ENCODE data around the gene TMEM147. TPM values are rescaled to one million over a fixed set of nuclear protein-coding genes. Genes with fewer than 3 reads are reported as not detected.

The TMEM147 gene
- total and polyA plus RNA-seq, 2 of the 13 experiments (the other 11 are each of a cell fraction or from before 2014, with no cell fraction given), result 141 to 176 TPM

DNA sequence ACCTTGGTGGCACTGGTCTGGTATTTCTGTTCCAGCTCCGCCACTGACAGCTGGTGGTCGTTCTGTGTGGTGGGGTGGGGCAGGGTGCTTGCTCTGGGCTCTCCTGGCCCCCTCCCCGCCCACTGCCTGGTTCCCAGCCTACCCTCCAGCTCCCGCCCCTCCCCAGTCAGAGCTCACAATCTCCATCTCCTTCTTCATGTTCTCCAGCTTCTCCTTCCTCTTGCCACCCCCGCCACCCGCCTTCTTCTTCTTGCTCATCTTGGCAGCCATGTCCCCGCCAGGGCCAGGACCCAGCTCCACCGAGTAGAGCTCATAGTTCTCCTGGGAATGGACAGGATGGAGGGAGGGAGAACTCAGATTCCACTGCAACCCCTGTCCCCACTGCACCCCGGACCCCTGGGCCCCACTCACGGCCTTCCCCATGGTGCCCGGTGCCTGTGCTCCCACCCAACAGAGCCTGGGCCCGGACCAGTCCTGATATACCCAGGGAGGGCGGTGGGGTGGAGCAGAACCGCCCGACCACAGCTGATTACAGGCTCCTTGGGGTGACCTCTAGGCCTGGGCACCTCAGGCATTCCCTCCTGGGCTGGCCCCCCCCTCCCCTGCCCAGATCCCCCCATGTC, 17.9 kb downstream of the TMEM147 start, which contains the start of gene ATP4A:
Gene ATP4A (minus strand): TSS at position 452 of the 623 bp plus-strand sequence. CDS start 29 bp downstream, at position 423.
- ChIA-PET POLR2A (no interaction called here), CTCF (ENCODE audit: low intra/inter-chr PET ratio, low total read pairs) (no interaction called here)
- in situ Hi-C loops (cut with HindIII; ENCODE audit: extremely low pct_ligation_motif_present, low pct_unique_long_range_greater_than_20kb), result no loop called here
- no peaks in the 10 kb centered on the region for H4K20me1 ChIP-seq (ENCODE audit: insufficient read depth, low read length)
- no peak within 1 kb of the TSS for H3K4me3 ChIP-seq (replicated peaks in 1 of 3; ENCODE audit: insufficient read depth in 1 of 3, low read depth in 2 of 3, low read length in 3 of 3)
- H3K27me3 ChIP-seq (ENCODE audit: control insufficient read depth in 1 of 2, insufficient read depth in 2 of 2, low read length in 2 of 2), result peaks cover 1 to 28% of the 10 kb centered on the region in 2 experiments; a peak in 3 of 5 replicates
- no peak for ATAC-seq
- DNase-seq (ENCODE audit: low spot score), result no peak
- no peaks in the 10 kb centered on the region for H3K36me3 ChIP-seq (replicated peaks in 1 of 2; ENCODE audit: control insufficient read depth in 1 of 2, insufficient read depth in 2 of 2, low read length in 2 of 2)
- H2AFZ ChIP-seq (ENCODE audit: low read length), result no peak within 1 kb of the TSS
- intact Hi-C loops (cut with micrococcal nuclease; ENCODE audit: unreplicated experiment), result no loop called here
- H3K4me2 ChIP-seq (ENCODE audit: low read depth, low read length), result no peak within 1 kb of the TSS
- H3K79me2 ChIP-seq (ENCODE audit: insufficient read depth, low read length), result no peaks in the 10 kb centered on the region
- 24% methylated on average over 13 of the region's 15 CpGs for WGBS (ENCODE audit: low lambda C conversion rate)
- no peaks in the 10 kb centered on the region for H3K9me3 ChIP-seq (ENCODE audit: low read length)
- no TSS peak for BruUV-seq (replicated peaks)
- no peak within 1 kb of the TSS for H3K9ac ChIP-seq (ENCODE audit: insufficient read depth, low read depth, low read length)
- FAIRE-seq, result no peak
- no peak within 1 kb of the TSS for H3K27ac ChIP-seq (ENCODE audit: extremely low read length, insufficient read depth, low read length)
- peaks cover 29% of the 10 kb centered on the region for H3K4me1 ChIP-seq (ENCODE audit: insufficient read depth, low read length)
- TF ChIP-seq, protein P1, sequence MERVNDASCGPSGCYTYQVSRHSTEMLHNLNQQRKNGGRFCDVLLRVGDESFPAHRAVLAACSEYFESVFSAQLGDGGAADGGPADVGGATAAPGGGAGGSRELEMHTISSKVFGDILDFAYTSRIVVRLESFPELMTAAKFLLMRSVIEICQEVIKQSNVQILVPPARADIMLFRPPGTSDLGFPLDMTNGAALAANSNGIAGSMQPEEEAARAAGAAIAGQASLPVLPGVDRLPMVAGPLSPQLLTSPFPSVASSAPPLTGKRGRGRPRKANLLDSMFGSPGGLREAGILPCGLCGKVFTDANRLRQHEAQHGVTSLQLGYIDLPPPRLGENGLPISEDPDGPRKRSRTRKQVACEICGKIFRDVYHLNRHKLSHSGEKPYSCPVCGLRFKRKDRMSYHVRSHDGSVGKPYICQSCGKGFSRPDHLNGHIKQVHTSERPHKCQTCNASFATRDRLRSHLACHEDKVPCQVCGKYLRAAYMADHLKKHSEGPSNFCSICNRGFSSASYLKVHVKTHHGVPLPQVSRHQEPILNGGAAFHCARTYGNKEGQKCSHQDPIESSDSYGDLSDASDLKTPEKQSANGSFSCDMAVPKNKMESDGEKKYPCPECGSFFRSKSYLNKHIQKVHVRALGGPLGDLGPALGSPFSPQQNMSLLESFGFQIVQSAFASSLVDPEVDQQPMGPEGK (CRISPR knock-in tag; IDR thresholded peaks at IDR 0.05), result no peak
- TF ChIP-seq SP1 (IDR thresholded peaks at IDR 0.05), result no peak
- TF ChIP-seq SP1 (CRISPR knock-in tag; IDR thresholded peaks at IDR 0.05), result no peak
- no peak for TF ChIP-seq FOSL1 (CRISPR knock-in tag; IDR thresholded peaks at IDR 0.05; ENCODE audit: borderline replicate concordance)
- TF ChIP-seq ZNF7 (CRISPR knock-in tag; IDR thresholded peaks at IDR 0.05), result no peak
- TF ChIP-seq ZNF670 (CRISPR knock-in tag; IDR thresholded peaks at IDR 0.05; ENCODE audit: borderline replicate concordance), result no peak
- TF ChIP-seq, protein P2, sequence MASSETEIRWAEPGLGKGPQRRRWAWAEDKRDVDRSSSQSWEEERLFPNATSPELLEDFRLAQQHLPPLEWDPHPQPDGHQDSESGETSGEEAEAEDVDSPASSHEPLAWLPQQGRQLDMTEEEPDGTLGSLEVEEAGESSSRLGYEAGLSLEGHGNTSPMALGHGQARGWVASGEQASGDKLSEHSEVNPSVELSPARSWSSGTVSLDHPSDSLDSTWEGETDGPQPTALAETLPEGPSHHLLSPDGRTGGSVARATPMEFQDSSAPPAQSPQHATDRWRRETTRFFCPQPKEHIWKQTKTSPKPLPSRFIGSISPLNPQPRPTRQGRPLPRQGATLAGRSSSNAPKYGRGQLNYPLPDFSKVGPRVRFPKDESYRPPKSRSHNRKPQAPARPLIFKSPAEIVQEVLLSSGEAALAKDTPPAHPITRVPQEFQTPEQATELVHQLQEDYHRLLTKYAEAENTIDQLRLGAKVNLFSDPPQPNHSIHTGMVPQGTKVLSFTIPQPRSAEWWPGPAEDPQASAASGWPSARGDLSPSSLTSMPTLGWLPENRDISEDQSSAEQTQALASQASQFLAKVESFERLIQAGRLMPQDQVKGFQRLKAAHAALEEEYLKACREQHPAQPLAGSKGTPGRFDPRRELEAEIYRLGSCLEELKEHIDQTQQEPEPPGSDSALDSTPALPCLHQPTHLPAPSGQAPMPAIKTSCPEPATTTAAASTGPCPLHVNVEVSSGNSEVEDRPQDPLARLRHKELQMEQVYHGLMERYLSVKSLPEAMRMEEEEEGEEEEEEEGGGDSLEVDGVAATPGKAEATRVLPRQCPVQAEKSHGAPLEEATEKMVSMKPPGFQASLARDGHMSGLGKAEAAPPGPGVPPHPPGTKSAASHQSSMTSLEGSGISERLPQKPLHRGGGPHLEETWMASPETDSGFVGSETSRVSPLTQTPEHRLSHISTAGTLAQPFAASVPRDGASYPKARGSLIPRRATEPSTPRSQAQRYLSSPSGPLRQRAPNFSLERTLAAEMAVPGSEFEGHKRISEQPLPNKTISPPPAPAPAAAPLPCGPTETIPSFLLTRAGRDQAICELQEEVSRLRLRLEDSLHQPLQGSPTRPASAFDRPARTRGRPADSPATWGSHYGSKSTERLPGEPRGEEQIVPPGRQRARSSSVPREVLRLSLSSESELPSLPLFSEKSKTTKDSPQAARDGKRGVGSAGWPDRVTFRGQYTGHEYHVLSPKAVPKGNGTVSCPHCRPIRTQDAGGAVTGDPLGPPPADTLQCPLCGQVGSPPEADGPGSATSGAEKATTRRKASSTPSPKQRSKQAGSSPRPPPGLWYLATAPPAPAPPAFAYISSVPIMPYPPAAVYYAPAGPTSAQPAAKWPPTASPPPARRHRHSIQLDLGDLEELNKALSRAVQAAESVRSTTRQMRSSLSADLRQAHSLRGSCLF (CRISPR knock-in tag; IDR thresholded peaks at IDR 0.05; ENCODE audit: borderline replicate concordance), result no peak
- no peak for TF ChIP-seq PHF8 (CRISPR knock-in tag; IDR thresholded peaks at IDR 0.05)
- no peak for TF ChIP-seq TP53 (CRISPR knock-in tag; conservative IDR thresholded peaks at IDR 0.05)
- TF ChIP-seq SKI (IDR thresholded peaks at IDR 0.05; ENCODE audit: partially characterized antibody), result no peak
- no peak for TF ChIP-seq CCDC6 (CRISPR knock-in tag; IDR thresholded peaks at IDR 0.05)
- no peak for TF ChIP-seq CHCHD3 (CRISPR knock-in tag; IDR thresholded peaks at IDR 0.05)
- TF ChIP-seq, protein P3, sequence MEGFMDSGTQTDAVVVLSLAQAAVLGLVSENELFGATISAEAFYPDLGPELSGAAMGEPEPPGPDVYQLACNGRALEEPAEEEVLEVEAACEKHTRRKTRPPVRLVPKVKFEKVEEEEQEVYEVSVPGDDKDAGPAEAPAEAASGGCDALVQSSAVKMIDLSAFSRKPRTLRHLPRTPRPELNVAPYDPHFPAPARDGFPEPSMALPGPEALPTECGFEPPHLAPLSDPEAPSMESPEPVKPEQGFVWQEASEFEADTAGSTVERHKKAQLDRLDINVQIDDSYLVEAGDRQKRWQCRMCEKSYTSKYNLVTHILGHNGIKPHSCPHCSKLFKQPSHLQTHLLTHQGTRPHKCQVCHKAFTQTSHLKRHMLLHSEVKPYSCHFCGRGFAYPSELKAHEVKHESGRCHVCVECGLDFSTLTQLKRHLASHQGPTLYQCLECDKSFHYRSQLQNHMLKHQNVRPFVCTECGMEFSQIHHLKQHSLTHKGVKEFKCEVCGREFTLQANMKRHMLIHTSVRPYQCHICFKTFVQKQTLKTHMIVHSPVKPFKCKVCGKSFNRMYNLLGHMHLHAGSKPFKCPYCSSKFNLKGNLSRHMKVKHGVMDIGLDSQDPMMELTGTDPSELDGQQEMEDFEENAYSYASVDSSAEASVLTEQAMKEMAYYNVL (CRISPR knock-in tag; IDR thresholded peaks at IDR 0.05; ENCODE audit: borderline replicate concordance), result no peak

Measured in HepG2 (cell line).